K562 (cell line): Measurements from ENCODE around the gene C1orf105. TPM values are rescaled to one million over a fixed set of nuclear protein-coding genes. Genes with fewer than 3 reads are reported as not detected.

ENCODE experiments used
- CTBP1 ChIP-seq: fragments of 450-650 bp; IDR thresholded peaks from 2 replicates; pipeline ENCODE4 v1.6.1; 2016; ENCODE audit warnings: borderline replicate concordance
- ERF ChIP-seq: fragments of 450-650 bp; formaldehyde crosslinking; IDR thresholded peaks from 2 replicates; pipeline ENCODE4 v1.4.0; 2020; ENCODE audit warnings: mild to moderate bottlenecking, mixed read lengths
- RB1 ChIP-seq: fragments of 450-650 bp; IDR thresholded peaks from 2 replicates; pipeline ENCODE4 v1.6.1; 2017; ENCODE audit warnings: low read depth, mild to moderate bottlenecking
- TOE1 ChIP-seq, 2 experiments: fragments of 450-650 bp in 1 of 2; sonication (generic) in 1 of 2; formaldehyde crosslinking in 1 of 2; IDR thresholded peaks; 2 replicates each; pipeline versions ENCODE4 v1.7.1 to v1.8.0; 2016 to 2022; ENCODE audit warnings: borderline replicate concordance in 2 of 2, mild to moderate bottlenecking in 2 of 2, antibody characterized with exemption in 1 of 2, inconsistent platforms in 1 of 2, low read depth in 1 of 2, missing genetic modification reagents in 1 of 2, moderate library complexity in 1 of 2
- XRCC5 ChIP-seq: fragments of 200-400 bp; formaldehyde crosslinking; IDR thresholded peaks from 2 replicates; pipeline ENCODE4 v1.6.1; 2017; ENCODE audit warnings: low read depth, mild to moderate bottlenecking, low read length
- ZC3H11A ChIP-seq: IDR thresholded peaks from 2 replicates; pipeline ENCODE4 v1.6.1; 2012; ENCODE audit warnings: low read depth, low read length, improper control_type of control experiment
- ZNF41 ChIP-seq: fragments of 250-450 bp; sonication (Bioruptor Pico); conservative IDR thresholded peaks from 2 replicates; pipeline ENCODE4 v1.4.0; 2020; ENCODE audit warnings: mild to moderate bottlenecking
- ZNF644 ChIP-seq: fragments of 200-800 bp; sonication (Bioruptor generic); IDR thresholded peaks from 2 replicates; pipeline ENCODE4 v1.6.1; 2016; ENCODE audit warnings: low read depth, missing genetic modification characterization, missing compliant biosample characterization
- ZNF668 ChIP-seq: fragments of 250-450 bp; sonication (Bioruptor Pico); IDR thresholded peaks from 2 replicates; pipeline ENCODE4 v1.8.0; 2022; ENCODE audit warnings: mild to moderate bottlenecking, inconsistent platforms
- polyA plus RNA-seq, 8 experiments: library from polyadenylated mRNA; depleted of rRNA in 4 of 8; stranded (reverse) in 5 of 8; unstranded in 3 of 8; fragments of >200 nt; fragmentation: Nextera tagmentation in 2 of 8; fragmentation: Illumina TruSeq in 1 of 8; extraction: Ambion mirVana in 2 of 8; extraction: Trizol in 1 of 8; gene quantifications; 2 replicates each; pipeline versions ENCODE4 v1.2.1 to v1.2.3, GENCODE V29; 2011 to 2014; ENCODE audit warnings: inconsistent platforms in 1 of 8, missing spikeins in 1 of 8
- total RNA-seq, 7 experiments: library from RNA; depleted of rRNA in 6 of 7; stranded (reverse); fragments of >200 nt in 6 of 7; fragmentation: Illumina TruSeq in 2 of 7; extraction: Trizol in 2 of 7; gene quantifications; 2 replicates each; pipeline versions ENCODE4 v1.2.1 to v1.2.3, GENCODE V29; 2011 to 2021; ENCODE audit warnings: low replicate concordance in 1 of 7
- TF ChIP-seq, protein P1 (sequence below), 2 experiments: fragments of 450-650 bp; IDR thresholded peaks; 2 replicates each; pipeline ENCODE4 v1.6.1; 2018; ENCODE audit warnings: mild to moderate bottlenecking in 2 of 2, low read depth in 1 of 2; ENCODE audit not compliant: partially characterized antibody in 2 of 2
- TF ChIP-seq, protein P2 (sequence below): fragments of 450-650 bp; formaldehyde crosslinking; IDR thresholded peaks from 2 replicates; pipeline ENCODE4 v1.4.0; 2020; ENCODE audit warnings: mild to moderate bottlenecking, mixed read lengths
- TF ChIP-seq, protein P3 (sequence below): fragments of 250-450 bp; sonication (Bioruptor Pico); IDR thresholded peaks from 2 replicates; pipeline ENCODE4 v1.8.0; 2022; ENCODE audit warnings: inconsistent platforms, mild to moderate bottlenecking, moderate library complexity, borderline replicate concordance
- TF ChIP-seq, protein P4 (sequence below): fragments of 250-450 bp; sonication (Bioruptor Pico); IDR thresholded peaks from 2 replicates; pipeline ENCODE4 v1.5.0; 2020; ENCODE audit warnings: mild to moderate bottlenecking
- TF ChIP-seq, protein P5 (sequence below), 2 experiments: fragments of 200-800 bp in 1 of 2; sonication (Bioruptor generic) in 1 of 2; sonication (generic) in 1 of 2; formaldehyde crosslinking in 1 of 2; IDR thresholded peaks in 1 of 2; conservative IDR thresholded peaks in 1 of 2; 2 replicates each; pipeline versions ENCODE4 v1.5.0 to v1.6.1; 2016 to 2020; ENCODE audit warnings: missing compliant biosample characterization in 1 of 2, missing genetic modification characterization in 1 of 2, missing genetic modification reagents in 1 of 2

Gene C1orf105
- total and polyA plus RNA-seq, 9 of the 15 experiments (the other 6 are each of a cell fraction or from before 2014, with no cell fraction given): 0.08 TPM; not detected in 8

DNA sequence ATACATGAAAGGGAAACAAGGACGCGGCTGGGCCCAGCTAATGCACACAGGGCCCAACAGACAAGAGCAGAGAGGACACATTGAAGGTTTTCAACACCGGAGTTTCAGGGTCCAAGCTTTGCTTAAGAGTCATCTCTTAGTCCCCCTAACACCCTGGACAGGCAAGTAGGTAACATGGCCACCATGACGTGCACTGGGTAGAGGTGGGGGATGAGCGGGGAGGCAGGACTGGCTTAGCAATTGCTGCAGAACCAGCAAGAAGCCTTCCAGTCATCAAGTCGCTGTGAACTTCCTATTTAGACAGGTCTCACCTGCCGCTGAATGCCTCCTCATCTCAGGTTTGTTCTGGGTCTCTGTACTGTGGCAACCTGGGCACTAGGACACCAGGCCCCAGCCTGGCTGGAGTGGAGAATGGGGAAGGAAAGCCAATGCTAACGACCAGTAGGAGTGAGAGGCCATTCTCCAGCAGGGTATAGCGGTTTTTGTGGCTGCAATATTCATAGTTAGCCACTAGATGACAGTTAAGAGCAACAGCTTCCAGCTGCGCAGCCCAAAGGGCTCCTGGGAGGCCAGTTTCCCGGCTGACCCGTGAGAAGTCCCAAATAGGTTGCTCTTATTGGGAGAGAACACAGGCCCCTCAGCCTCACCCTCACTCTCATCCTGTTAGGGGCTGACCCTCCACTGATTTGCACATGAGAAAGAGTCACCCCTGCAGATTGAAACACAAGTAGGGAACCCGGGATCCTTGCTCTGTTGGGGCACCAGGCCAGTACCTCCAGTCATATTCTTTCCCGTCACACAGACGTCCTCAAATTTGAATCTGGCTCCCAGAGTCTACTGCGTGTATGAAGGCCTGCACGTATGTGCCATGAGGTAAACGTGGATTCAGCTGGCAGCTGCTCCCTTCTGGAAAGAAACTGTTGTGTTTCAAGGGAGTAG, 29.4 kb downstream of the C1orf105 start (continued):
- TF ChIP-seq, protein P1, sequence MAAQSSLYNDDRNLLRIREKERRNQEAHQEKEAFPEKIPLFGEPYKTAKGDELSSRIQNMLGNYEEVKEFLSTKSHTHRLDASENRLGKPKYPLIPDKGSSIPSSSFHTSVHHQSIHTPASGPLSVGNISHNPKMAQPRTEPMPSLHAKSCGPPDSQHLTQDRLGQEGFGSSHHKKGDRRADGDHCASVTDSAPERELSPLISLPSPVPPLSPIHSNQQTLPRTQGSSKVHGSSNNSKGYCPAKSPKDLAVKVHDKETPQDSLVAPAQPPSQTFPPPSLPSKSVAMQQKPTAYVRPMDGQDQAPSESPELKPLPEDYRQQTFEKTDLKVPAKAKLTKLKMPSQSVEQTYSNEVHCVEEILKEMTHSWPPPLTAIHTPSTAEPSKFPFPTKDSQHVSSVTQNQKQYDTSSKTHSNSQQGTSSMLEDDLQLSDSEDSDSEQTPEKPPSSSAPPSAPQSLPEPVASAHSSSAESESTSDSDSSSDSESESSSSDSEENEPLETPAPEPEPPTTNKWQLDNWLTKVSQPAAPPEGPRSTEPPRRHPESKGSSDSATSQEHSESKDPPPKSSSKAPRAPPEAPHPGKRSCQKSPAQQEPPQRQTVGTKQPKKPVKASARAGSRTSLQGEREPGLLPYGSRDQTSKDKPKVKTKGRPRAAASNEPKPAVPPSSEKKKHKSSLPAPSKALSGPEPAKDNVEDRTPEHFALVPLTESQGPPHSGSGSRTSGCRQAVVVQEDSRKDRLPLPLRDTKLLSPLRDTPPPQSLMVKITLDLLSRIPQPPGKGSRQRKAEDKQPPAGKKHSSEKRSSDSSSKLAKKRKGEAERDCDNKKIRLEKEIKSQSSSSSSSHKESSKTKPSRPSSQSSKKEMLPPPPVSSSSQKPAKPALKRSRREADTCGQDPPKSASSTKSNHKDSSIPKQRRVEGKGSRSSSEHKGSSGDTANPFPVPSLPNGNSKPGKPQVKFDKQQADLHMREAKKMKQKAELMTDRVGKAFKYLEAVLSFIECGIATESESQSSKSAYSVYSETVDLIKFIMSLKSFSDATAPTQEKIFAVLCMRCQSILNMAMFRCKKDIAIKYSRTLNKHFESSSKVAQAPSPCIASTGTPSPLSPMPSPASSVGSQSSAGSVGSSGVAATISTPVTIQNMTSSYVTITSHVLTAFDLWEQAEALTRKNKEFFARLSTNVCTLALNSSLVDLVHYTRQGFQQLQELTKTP (IDR thresholded peaks at IDR 0.05; ENCODE audit: low read depth in 1 of 2, partially characterized antibody in 2 of 2): peak in 1 of 2 experiments; percentile 71
- TF ChIP-seq ERF (CRISPR knock-in tag) (peak; percentile 53; the same call in 1 of the 2 replicates), ZC3H11A (no peak), ZNF41 (0 out of 2 replicates have a peak, but pooled peaks have one; percentile 12), TOE1 (IDR thresholded peaks at IDR 0.05; ENCODE audit: borderline replicate concordance) (no peak), TOE1 (CRISPR knock-in tag; IDR thresholded peaks at IDR 0.05; ENCODE audit: borderline replicate concordance, low read depth) (no peak), ZNF668 (no peak), ZNF644 (0 out of 2 replicates have a peak, but pooled peaks have one; percentile 72), RB1 (peak; percentile 69; the same call in 1 of the 2 replicates), CTBP1 (peak; percentile 21; the same call in 1 of the 2 replicates), XRCC5 (peak; percentile 68; the same call in 1 of the 2 replicates)
- TF ChIP-seq, protein P2, sequence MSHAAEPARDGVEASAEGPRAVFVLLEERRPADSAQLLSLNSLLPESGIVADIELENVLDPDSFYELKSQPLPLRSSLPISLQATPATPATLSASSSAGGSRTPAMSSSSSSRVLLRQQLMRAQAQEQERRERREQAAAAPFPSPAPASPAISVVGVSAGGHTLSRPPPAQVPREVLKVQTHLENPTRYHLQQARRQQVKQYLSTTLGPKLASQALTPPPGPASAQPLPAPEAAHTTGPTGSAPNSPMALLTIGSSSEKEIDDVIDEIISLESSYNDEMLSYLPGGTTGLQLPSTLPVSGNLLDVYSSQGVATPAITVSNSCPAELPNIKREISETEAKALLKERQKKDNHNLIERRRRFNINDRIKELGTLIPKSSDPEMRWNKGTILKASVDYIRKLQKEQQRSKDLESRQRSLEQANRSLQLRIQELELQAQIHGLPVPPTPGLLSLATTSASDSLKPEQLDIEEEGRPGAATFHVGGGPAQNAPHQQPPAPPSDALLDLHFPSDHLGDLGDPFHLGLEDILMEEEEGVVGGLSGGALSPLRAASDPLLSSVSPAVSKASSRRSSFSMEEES (CRISPR knock-in tag): no peak
- TF ChIP-seq, protein P3, sequence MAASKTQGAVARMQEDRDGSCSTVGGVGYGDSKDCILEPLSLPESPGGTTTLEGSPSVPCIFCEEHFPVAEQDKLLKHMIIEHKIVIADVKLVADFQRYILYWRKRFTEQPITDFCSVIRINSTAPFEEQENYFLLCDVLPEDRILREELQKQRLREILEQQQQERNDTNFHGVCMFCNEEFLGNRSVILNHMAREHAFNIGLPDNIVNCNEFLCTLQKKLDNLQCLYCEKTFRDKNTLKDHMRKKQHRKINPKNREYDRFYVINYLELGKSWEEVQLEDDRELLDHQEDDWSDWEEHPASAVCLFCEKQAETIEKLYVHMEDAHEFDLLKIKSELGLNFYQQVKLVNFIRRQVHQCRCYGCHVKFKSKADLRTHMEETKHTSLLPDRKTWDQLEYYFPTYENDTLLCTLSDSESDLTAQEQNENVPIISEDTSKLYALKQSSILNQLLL: no peak
- TF ChIP-seq, protein P4, sequence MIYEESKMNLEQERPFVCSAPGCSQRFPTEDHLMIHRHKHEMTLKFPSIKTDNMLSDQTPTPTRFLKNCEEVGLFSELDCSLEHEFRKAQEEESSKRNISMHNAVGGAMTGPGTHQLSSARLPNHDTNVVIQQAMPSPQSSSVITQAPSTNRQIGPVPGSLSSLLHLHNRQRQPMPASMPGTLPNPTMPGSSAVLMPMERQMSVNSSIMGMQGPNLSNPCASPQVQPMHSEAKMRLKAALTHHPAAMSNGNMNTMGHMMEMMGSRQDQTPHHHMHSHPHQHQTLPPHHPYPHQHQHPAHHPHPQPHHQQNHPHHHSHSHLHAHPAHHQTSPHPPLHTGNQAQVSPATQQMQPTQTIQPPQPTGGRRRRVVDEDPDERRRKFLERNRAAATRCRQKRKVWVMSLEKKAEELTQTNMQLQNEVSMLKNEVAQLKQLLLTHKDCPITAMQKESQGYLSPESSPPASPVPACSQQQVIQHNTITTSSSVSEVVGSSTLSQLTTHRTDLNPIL (CRISPR knock-in tag): no peak
- TF ChIP-seq, protein P5, sequence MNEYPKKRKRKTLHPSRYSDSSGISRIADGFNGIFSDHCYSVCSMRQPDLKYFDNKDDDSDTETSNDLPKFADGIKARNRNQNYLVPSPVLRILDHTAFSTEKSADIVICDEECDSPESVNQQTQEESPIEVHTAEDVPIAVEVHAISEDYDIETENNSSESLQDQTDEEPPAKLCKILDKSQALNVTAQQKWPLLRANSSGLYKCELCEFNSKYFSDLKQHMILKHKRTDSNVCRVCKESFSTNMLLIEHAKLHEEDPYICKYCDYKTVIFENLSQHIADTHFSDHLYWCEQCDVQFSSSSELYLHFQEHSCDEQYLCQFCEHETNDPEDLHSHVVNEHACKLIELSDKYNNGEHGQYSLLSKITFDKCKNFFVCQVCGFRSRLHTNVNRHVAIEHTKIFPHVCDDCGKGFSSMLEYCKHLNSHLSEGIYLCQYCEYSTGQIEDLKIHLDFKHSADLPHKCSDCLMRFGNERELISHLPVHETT (CRISPR knock-in tag; conservative IDR thresholded peaks at IDR 0.05 in 1 of 2, IDR thresholded peaks at IDR 0.05 in 1 of 2): peak in 1 of 2 experiments; percentile 74; a peak in 2 of 4 replicates
